SK-N-SH (cell line): ENCODE measurements around the gene NRG3.

Experiments
- EP300 ChIP-seq, 2 experiments: IDR thresholded peaks; 2 replicates each; pipeline versions ENCODE4 v1.4.0 to v1.6.1; 2012; ENCODE audit warnings: borderline replicate concordance in 1 of 2, low read depth in 1 of 2, low read length in 1 of 2
- EZH2phosphoT487 ChIP-seq: fragments of 200-600 bp; sonication (generic); IDR thresholded peaks from 2 replicates; pipeline ENCODE4 v1.6.1; 2017; ENCODE audit warnings: low read depth, mixed run types, mild to moderate bottlenecking, antibody characterized with exemption, moderate library complexity, borderline replicate concordance
- GABPA ChIP-seq: IDR thresholded peaks from 2 replicates; pipeline ENCODE4 v1.4.0; 2012; ENCODE audit warnings: low read depth, mild to moderate bottlenecking
- JUND ChIP-seq: IDR thresholded peaks from 2 replicates; pipeline ENCODE4 v1.4.0; 2012
- NRF1 ChIP-seq: IDR thresholded peaks from 2 replicates; pipeline ENCODE4 v1.6.1; 2012; ENCODE audit warnings: low read depth, mild to moderate bottlenecking, low read length
- POLR2AphosphoS5 ChIP-seq: IDR thresholded peaks from 2 replicates; pipeline ENCODE4 v1.6.1; 2012; ENCODE audit warnings: low read depth, low read length
- RAD21 ChIP-seq: IDR thresholded peaks from 2 replicates; pipeline ENCODE4 v1.6.1; 2012; ENCODE audit warnings: mild to moderate bottlenecking, low read length
- RFX5 ChIP-seq: IDR thresholded peaks from 2 replicates; pipeline ENCODE4 v1.6.1; 2012; ENCODE audit warnings: mild to moderate bottlenecking, improper control_type of control experiment, low read length
- RXRA ChIP-seq: IDR thresholded peaks from 2 replicates; pipeline ENCODE4 v1.4.0; 2012; ENCODE audit warnings: low read depth, mild to moderate bottlenecking, borderline replicate concordance
- YY1 ChIP-seq: IDR thresholded peaks from 2 replicates; pipeline ENCODE4 v1.4.0; 2012; ENCODE audit warnings: low read depth, mild to moderate bottlenecking
- TF ChIP-seq, protein P1 (sequence below): fragments of 200-600 bp; sonication (generic); IDR thresholded peaks from 2 replicates; pipeline ENCODE4 v1.6.1; 2017; ENCODE audit warnings: antibody characterized with exemption, mild to moderate bottlenecking, moderate library complexity
- TF ChIP-seq, protein P2 (sequence below): IDR thresholded peaks from 2 replicates; pipeline ENCODE4 v1.4.0; 2012; ENCODE audit warnings: low read depth
- TF ChIP-seq, protein P3 (sequence below): IDR thresholded peaks from 2 replicates; pipeline ENCODE4 v1.6.1; 2012; ENCODE audit warnings: mild to moderate bottlenecking, low read depth, low read length, moderate library complexity

DNA sequence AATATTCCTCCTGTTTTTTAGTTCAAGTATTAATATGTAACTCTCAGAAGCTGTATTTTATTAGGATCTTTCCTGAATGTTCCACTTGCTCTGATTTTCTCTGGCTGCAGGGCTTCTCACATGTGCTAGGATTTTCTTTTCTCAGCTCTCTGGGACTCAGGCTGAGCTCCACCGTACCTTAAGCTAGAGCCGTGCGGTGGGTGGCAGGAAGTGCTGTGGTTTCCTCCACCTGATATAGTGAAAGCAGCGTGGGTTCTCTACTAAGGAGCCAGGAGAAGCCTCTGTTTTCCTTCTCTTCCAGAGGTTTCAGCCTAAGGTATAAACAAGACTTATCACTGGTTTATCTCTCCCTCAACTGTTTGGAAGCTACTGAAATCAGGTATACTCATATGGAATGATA, 433.6 kb downstream of the NRG3 start:
- TF ChIP-seq, protein P1, sequence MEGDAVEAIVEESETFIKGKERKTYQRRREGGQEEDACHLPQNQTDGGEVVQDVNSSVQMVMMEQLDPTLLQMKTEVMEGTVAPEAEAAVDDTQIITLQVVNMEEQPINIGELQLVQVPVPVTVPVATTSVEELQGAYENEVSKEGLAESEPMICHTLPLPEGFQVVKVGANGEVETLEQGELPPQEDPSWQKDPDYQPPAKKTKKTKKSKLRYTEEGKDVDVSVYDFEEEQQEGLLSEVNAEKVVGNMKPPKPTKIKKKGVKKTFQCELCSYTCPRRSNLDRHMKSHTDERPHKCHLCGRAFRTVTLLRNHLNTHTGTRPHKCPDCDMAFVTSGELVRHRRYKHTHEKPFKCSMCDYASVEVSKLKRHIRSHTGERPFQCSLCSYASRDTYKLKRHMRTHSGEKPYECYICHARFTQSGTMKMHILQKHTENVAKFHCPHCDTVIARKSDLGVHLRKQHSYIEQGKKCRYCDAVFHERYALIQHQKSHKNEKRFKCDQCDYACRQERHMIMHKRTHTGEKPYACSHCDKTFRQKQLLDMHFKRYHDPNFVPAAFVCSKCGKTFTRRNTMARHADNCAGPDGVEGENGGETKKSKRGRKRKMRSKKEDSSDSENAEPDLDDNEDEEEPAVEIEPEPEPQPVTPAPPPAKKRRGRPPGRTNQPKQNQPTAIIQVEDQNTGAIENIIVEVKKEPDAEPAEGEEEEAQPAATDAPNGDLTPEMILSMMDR: no peak
- TF ChIP-seq RXRA (no peak), POLR2AphosphoS5 (no peak), EP300 (IDR thresholded peaks at IDR 0.05; ENCODE audit: borderline replicate concordance in 1 of 2, low read depth in 1 of 2, low read length in 1 of 2) (no peak), YY1 (no peak), EZH2phosphoT487 (no peak), NRF1 (no peak), RAD21 (no peak), JUND (no peak), RFX5 (no peak), GABPA (no peak)
- TF ChIP-seq, protein P2, sequence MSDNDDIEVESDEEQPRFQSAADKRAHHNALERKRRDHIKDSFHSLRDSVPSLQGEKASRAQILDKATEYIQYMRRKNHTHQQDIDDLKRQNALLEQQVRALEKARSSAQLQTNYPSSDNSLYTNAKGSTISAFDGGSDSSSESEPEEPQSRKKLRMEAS: no peak
- TF ChIP-seq, protein P3, sequence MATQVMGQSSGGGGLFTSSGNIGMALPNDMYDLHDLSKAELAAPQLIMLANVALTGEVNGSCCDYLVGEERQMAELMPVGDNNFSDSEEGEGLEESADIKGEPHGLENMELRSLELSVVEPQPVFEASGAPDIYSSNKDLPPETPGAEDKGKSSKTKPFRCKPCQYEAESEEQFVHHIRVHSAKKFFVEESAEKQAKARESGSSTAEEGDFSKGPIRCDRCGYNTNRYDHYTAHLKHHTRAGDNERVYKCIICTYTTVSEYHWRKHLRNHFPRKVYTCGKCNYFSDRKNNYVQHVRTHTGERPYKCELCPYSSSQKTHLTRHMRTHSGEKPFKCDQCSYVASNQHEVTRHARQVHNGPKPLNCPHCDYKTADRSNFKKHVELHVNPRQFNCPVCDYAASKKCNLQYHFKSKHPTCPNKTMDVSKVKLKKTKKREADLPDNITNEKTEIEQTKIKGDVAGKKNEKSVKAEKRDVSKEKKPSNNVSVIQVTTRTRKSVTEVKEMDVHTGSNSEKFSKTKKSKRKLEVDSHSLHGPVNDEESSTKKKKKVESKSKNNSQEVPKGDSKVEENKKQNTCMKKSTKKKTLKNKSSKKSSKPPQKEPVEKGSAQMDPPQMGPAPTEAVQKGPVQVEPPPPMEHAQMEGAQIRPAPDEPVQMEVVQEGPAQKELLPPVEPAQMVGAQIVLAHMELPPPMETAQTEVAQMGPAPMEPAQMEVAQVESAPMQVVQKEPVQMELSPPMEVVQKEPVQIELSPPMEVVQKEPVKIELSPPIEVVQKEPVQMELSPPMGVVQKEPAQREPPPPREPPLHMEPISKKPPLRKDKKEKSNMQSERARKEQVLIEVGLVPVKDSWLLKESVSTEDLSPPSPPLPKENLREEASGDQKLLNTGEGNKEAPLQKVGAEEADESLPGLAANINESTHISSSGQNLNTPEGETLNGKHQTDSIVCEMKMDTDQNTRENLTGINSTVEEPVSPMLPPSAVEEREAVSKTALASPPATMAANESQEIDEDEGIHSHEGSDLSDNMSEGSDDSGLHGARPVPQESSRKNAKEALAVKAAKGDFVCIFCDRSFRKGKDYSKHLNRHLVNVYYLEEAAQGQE: no peak
